AG09319 (cell line): ENCODE results near the gene PLCL2.

ENCODE experiments used
- DNase-seq: peaks from one replicate; pipeline ENCODE4 v3.0.0-alpha.2; 2010; ENCODE audit warnings: low read depth; ENCODE audit errors: extremely low read depth
- TF ChIP-seq, protein P1 (sequence below): IDR thresholded peaks from 2 replicates; pipeline ENCODE4 v1.5.1; 2011; ENCODE audit warnings: low read depth, mild to moderate bottlenecking, inconsistent platforms, low read length, moderate library complexity

Gene PLCL2

DNA sequence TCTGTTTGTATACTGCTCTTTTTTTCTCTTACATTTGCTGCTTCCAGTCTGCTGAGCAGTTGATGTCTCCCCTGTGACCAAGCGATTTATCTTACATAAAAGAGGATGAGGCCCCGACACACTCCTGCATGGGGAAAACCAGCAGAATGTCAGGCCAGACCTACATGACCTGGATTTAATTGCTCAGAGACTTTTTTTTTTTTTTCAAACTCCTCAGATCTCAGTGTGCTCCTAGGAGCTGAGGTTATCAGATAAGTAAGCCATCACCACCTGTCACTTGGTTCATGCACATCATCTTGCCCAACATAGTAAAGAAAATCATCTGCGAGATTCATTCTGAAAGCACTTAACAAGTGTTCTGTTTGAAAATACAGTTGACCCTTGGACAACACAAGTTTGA, 163.1 kb downstream of the PLCL2 start:
- no peak for DNase-seq
- TF ChIP-seq, protein P1, sequence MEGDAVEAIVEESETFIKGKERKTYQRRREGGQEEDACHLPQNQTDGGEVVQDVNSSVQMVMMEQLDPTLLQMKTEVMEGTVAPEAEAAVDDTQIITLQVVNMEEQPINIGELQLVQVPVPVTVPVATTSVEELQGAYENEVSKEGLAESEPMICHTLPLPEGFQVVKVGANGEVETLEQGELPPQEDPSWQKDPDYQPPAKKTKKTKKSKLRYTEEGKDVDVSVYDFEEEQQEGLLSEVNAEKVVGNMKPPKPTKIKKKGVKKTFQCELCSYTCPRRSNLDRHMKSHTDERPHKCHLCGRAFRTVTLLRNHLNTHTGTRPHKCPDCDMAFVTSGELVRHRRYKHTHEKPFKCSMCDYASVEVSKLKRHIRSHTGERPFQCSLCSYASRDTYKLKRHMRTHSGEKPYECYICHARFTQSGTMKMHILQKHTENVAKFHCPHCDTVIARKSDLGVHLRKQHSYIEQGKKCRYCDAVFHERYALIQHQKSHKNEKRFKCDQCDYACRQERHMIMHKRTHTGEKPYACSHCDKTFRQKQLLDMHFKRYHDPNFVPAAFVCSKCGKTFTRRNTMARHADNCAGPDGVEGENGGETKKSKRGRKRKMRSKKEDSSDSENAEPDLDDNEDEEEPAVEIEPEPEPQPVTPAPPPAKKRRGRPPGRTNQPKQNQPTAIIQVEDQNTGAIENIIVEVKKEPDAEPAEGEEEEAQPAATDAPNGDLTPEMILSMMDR: no peak

DNA sequence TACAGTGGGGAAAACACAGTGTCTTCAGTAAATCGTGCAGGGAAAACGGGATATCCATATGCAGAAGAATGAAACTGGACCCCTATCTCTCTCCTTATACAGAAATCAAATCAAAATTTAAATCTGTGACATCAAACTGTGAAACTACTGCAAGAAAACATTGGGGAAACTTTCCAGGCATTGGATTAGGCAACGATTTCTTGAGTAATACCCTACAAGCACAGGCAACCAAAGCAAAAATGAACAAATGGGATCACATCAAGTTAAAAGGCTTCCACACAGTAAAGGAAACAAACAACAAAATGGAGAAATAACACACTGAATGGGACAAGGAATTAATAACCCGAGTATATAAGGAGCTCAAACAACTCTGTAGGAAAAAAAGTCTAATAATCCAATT, 165.3 kb downstream of the PLCL2 start:
- TF ChIP-seq, protein P1: no peak
- DNase-seq: no peak

DNA sequence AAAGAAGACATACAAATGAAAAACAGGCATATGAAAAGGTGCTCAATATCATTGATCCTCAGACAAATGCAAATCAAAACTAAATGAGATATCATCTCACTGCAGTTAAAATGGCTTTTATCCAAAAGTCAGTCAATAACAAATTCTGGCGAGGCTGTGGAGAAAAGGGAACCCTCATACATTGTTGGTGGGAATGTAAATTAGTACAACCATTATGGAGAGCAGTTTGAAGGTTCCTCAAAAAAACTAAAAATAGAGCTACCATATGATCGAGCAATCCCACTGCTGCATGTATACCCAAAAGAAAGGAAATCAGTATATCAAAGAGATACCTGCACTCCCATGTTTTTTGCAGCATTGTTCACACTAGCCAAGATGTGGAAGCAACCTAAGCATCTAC, 165.8 kb downstream of the PLCL2 start:
- no peak for DNase-seq
- TF ChIP-seq, protein P1: no peak

DNA sequence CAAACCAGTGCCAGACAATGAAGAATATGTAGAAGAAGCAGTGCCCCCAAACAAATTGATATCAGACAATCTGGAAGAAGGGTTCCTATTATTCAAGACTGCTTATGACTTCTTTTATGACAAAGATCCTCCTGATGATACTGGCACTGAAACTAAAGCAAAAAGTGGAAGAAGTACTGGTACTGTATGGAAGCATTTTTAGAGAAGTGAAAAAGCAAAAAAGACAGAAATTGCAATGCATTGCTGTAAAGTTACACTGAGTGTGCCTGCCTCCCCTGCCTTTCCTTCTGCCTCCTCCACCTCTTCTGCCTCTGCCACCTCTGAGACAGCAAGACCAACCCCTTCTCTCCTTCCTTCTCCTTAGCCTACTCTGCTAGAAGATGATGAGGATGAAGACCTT, 167.6 kb downstream of the PLCL2 start:
- no peak for DNase-seq
- TF ChIP-seq, protein P1: no peak

DNA sequence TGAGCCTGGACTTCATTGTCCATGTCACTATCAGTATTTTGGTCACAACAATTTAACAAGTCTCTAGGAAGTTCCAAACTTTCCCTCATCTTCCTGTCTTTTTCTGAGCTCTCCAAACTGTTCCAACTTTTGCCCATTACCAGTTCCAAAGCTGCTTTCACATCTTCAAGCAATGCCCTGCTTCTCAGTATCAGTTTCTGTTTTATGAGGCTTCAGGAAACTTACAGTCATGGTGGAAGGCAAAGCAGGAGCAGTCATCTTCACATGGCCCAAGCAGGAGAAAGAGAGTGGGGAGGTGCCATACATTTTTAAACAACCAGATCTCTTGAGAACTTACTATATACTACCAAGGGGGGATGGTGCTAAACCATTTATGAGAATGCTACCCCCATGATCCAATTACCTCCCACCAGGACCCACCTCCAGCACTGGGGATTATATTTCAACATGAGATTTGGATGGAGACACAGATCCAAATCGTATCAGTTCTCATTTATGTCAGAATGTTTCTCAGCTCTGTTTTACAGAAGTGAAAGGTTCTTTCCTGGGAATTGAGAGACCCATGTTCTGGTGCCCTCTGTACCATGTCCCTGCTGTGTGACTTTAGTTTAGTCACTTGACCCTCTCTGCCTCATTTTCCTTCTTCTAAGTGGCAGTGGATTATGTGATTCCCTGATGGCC, 169.7 kb downstream of the PLCL2 start:
- TF ChIP-seq, protein P1: no peak
- no peak for DNase-seq

DNA sequence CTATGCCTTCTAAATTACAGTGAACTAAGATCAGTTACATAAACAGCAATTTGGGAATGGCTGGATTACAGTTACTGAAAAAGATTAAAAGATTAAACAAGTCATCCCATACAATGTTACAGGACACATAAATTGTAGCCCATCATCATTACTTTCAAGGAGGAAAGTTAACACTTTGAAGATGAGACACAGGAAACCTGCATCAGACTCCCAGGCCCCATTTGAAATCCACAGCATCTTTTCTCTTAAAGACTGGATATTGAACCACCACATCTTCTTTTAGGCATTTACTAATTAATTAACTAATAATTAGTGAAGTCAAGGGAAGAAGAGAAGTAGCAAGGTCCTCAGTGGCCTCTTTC, 170.2 kb downstream of the PLCL2 start:
- TF ChIP-seq, protein P1: no peak
- no peak for DNase-seq

DNA sequence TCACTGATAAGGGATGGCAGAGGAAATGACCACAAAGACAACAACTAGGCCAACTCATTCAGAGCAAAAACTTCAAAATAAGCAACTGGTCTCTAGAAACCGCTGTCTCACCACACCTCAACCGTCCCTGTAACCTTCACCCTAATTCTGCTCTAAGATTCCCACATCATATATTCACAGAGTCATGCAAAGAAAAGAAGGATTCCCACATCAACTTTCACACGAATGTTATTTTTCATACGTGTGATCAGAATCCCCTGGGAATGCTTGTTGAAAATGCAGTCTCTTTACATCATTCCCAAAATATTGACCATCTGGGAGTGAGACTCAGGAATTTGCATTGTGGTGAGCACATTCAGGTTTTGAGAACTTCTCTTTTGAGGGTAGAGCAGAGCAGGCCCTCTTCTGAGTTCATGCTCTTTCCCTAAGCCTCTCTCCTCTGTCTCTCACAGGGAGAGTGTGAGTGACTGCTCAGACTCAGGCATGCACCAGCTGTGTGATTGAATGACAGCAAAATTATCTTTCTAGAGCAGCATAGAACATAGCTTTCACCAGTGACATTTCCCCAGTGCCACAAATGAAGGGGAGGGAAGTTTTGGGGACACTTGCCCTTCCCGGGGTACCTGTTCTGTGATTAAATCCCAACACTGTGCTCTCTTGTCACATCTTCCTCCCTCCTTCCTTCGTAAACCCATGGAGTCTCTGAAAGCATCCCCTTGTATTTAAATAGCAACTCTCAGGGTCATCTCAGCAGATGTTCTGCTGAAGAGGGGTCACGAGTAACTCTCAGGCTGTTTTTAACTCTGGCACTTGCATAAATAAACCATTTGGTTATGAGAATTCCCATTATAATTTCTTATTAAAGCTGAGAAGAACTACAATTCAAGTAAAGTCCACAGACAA, 170.9 kb downstream of the PLCL2 start:
- peak; percentile 40 for DNase-seq
- TF ChIP-seq, protein P1: no peak
